ENCODE measurements around the gene TULP1.

DNA sequence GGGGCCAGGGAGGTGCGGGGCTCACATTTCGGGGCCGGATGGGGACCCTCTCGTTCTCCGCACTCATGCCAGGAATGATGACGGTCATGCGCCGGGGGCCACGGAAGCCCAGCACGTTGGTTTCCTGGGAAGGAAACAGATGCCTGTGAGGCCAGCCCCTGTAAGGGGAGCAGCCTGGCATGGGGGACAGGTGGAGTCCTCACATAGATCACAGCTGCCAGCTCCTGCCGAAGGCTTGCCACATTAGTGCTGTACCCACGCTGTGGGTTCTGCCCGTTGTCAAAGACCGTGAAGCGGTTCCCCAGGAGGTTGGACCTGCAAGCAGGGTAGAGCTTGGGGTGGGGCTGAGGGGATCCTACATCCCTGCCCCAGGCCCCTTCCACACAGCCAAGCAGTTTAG is 9.2 kb downstream of the TULP1 start:
- TF ChIP-seq, protein P1, sequence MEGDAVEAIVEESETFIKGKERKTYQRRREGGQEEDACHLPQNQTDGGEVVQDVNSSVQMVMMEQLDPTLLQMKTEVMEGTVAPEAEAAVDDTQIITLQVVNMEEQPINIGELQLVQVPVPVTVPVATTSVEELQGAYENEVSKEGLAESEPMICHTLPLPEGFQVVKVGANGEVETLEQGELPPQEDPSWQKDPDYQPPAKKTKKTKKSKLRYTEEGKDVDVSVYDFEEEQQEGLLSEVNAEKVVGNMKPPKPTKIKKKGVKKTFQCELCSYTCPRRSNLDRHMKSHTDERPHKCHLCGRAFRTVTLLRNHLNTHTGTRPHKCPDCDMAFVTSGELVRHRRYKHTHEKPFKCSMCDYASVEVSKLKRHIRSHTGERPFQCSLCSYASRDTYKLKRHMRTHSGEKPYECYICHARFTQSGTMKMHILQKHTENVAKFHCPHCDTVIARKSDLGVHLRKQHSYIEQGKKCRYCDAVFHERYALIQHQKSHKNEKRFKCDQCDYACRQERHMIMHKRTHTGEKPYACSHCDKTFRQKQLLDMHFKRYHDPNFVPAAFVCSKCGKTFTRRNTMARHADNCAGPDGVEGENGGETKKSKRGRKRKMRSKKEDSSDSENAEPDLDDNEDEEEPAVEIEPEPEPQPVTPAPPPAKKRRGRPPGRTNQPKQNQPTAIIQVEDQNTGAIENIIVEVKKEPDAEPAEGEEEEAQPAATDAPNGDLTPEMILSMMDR (IDR thresholded peaks at IDR 0.05), result no peak
- no peak for TF ChIP-seq POLR2A (IDR thresholded peaks at IDR 0.05)
